Measurements from ENCODE around the gene TNFSF13.

The TNFSF13 gene

GRCh38 chr17:7558544-7559319 is at the start of gene TNFSF13:
Gene TNFSF13 (plus strand): TSS chr17:7558750. CDS start chr17:7559040, 290 bp downstream.
- DNase-seq (ENCODE audit: low read depth in 2 of 3, low spot score in 1 of 3): no peak

- no peak for DNase-seq (ENCODE audit: low read depth in 2 of 3, low spot score in 1 of 3)
These were observed 49.7 kb upstream of the TNFSF13 start for GRCh38 chr17:7508846-7509245.

GRCh38 chr17:7509937-7510336 is 48.6 kb upstream of the TNFSF13 start:
- no peak for DNase-seq (ENCODE audit: low read depth in 2 of 3, low spot score in 1 of 3)

GRCh38 chr17:7511108-7511507 is 47.4 kb upstream of the TNFSF13 start:
- no peak for DNase-seq (ENCODE audit: low read depth in 2 of 3, low spot score in 1 of 3)

GRCh38 chr17:7512105-7512504 is 46.4 kb upstream of the TNFSF13 start:
- no peak for DNase-seq (ENCODE audit: low read depth in 2 of 3, low spot score in 1 of 3)

- no peak for DNase-seq (ENCODE audit: low read depth in 2 of 3, low spot score in 1 of 3)
These were observed 45.6 kb upstream of the TNFSF13 start for GRCh38 chr17:7512824-7513540.

- no peak for DNase-seq (ENCODE audit: low read depth in 2 of 3, low spot score in 1 of 3)
These were observed 44.6 kb upstream of the TNFSF13 start for GRCh38 chr17:7513850-7514419.

GRCh38 chr17:7515911-7516610 is 42.5 kb upstream of the TNFSF13 start:
- DNase-seq (ENCODE audit: low read depth in 2 of 3, low spot score in 1 of 3): no peak

GRCh38 chr17:7523033-7523432 is 35.5 kb upstream of the TNFSF13 start:
- DNase-seq (ENCODE audit: low read depth in 2 of 3, low spot score in 1 of 3): peak; percentile 17 to 48 (median 38)

GRCh38 chr17:7528842-7529241 is 29.7 kb upstream of the TNFSF13 start:
- no peak for DNase-seq (ENCODE audit: low read depth in 2 of 3, low spot score in 1 of 3)

- DNase-seq (ENCODE audit: low read depth in 2 of 3, low spot score in 1 of 3): no peak
These were observed 28.3 kb upstream of the TNFSF13 start for GRCh38 chr17:7530023-7530900.

- no peak for DNase-seq (ENCODE audit: low read depth in 2 of 3, low spot score in 1 of 3)
These were observed 20.5 kb upstream of the TNFSF13 start for GRCh38 chr17:7538050-7538449.

- no peak for DNase-seq (ENCODE audit: low read depth in 2 of 3, low spot score in 1 of 3)
These were observed 19.5 kb upstream of the TNFSF13 start for GRCh38 chr17:7538891-7539545.

GRCh38 chr17:7541074-7541621 is 17.4 kb upstream of the TNFSF13 start:
- no peak for DNase-seq (ENCODE audit: low read depth in 2 of 3, low spot score in 1 of 3)

GRCh38 chr17:7544911-7545310 is 13.6 kb upstream of the TNFSF13 start:
- no peak for DNase-seq (ENCODE audit: low read depth in 2 of 3, low spot score in 1 of 3)

- DNase-seq (ENCODE audit: low read depth in 2 of 3, low spot score in 1 of 3): no peak
These were observed 9.8 kb upstream of the TNFSF13 start, which contains the start of gene TNFSF12 for GRCh38 chr17:7548585-7549400. Gene TNFSF12 (plus strand): TSS chr17:7549058. CDS start chr17:7549154, 96 bp downstream.

- DNase-seq (ENCODE audit: low read depth in 2 of 3, low spot score in 1 of 3): no peak
These were observed 9.0 kb upstream of the TNFSF13 start for GRCh38 chr17:7549401-7550055.

GRCh38 chr17:7550344-7550743 is 8.2 kb upstream of the TNFSF13 start:
- DNase-seq (ENCODE audit: low read depth in 2 of 3, low spot score in 1 of 3): no peak

Data from stimulated activated CD4-positive, alpha-beta T cell treated with anti-CD3 and anti-CD28 coated beads, Interleukin-12 subunit alpha, Interleukin-12 subunit beta, amount 100 ng/mL, for 48 hours (primary cell).